Stimulated activated CD8-positive, alpha-beta memory T cell treated with anti-CD3 and anti-CD28 coated beads, Interleukin-15, amount 100 ng/mL, for 4 hours (primary cell): ENCODE measurements around the gene PGA5.
"Not testable (repeated sequence)": the region's sequence is repeated elsewhere in the genome, so short reads cannot be mapped to it uniquely, and the experiment has no call there.

Experiments used
- DNase-seq, 2 donors: peaks; one replicate each; pipeline ENCODE4 v3.0.0-alpha.2; 2020; ENCODE audit warnings: low read depth in 2 of 2

Gene PGA5

DNA sequence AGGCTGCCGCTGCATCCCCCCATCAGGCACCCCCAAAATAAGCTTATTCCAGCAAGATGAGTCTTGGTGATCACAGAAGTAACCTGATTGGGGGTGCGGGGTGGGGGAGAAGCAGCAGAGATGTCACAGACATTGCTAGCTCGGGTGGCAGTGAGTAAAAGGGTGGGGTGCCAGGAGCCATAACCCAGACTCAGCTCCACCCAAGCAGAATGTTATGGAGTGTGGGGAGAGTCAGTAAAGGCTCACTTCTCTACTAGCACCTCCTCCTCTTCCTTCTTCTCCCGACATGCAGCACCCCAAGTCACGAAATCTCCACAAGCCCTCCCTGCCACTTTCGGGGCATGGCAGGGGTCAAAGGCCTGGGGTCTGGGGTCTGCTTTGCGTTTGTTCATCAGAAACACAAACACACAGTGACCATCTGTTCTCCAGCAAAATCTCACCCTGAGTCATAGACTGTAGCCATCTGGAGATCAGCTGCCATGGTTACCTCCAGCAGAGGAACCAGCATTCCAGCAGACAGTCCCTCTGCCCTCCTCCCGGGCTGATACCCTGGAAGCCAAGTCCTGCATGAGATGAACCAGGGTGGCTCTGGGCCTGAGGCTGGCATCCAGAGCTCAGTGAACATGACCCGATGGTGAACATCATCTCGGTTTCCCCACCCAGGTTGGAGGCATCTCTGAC is 14.4 kb upstream of the PGA5 start:
- not testable (repeated sequence) for DNase-seq

DNA sequence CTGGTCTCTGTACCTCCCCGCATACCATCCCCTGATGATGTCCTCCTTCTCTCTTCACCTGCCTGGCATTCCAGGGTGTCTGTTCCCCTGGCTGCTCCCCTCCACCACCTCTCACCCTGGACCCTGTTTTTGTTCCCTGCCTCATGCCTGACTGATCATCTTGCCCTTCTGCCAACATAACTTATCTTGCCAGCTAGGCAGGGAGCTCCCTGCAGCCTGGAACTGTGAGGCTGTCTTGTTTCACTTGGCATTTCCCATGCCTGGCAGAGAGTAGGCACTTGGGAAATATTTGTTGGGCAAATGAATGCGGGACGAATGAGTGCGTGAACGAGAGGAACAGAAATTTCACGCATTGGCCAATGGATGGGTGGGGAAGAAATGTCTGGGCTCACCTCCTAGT is 11.5 kb upstream of the PGA5 start:
- DNase-seq = not testable (repeated sequence)

DNA sequence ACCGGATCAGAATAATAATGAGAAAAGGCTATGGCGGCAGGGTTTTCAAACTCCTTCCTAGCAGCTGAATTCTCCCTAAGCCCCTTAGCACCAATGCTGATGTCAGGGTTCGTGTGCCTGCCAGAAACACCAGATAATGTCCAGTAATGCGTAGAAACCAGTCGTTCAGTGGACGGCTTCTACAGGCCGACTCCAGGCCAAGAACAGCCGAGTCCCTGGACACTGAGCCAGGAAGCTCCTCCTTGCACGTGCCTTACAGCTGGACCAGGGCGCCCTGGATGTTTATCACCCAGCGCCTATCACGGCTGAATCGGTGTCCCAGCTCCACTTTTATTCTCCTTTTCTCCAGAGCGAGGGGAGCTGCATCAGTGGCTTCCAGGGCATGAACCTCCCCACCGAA is 9.9 kb upstream of the PGA5 start:
- DNase-seq = not testable (repeated sequence)

DNA sequence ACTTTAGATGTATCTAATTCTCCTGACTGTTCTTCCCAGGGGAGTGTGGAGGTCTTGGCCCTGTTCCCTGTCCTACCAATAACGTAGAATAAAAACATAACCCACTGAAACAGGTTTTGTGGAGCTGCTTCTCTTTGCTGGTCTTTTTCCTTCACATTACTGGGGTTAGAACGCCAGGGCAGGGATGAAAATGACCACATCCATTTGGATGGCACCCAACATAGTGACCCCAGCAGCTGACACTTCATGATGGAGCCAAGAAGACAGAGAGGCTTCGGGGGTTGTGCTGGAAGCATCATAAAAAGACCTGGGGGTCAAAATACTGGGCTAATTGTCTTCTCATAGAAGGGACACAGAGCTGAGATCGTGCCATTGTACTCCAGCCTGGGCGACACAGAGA is 9.4 kb upstream of the PGA5 start:
- not testable (repeated sequence) for DNase-seq

DNA sequence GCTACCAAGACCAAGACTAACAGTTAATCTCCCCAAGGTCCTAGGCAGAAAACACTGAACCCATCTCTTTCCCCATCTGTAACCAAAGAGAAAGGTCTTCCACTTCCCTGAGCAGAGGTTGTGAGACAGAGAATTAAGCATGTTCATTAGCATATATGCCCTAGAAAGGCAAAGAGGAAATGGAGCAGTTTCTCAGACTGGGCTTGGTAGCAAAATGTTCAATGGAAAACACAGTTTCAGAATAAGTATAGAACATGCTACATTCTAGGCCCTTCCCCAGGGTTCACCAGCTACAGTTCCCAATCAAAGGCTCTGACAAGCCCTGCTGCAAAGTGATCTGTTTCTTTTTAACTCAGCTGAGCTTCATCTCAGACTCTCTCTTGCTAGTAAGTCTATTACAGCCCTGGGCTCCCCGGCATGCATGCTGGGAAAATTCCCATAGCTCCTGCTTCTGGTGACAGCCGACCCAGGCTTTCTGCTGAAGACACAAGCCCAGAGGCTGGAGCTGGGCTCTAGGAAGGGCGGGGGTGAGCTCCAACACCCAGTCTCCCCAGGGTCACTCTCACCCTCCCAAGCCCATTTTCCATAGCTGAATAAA is 8.3 kb upstream of the PGA5 start:
- DNase-seq = not testable (repeated sequence)

DNA sequence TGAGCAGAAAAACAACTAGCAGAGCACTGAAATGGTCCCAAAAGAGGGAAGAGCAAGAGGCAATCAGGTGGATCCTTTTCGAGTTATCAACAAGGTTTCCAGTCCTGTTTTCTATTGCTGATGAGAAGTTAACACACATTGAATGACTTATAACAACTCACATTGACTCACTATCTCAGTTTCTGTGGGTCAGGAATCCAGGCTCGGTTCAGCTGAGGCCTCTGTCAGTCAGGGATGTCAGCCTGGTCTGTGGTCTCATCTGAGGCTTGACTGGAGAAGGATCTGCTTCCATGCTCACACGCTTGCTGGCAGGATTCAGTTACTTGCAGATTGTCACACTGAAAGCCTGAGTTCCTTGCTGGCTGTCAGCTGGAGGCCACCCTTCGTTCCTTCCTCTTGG is 3.8 kb upstream of the PGA5 start:
- DNase-seq = not testable (repeated sequence)

DNA sequence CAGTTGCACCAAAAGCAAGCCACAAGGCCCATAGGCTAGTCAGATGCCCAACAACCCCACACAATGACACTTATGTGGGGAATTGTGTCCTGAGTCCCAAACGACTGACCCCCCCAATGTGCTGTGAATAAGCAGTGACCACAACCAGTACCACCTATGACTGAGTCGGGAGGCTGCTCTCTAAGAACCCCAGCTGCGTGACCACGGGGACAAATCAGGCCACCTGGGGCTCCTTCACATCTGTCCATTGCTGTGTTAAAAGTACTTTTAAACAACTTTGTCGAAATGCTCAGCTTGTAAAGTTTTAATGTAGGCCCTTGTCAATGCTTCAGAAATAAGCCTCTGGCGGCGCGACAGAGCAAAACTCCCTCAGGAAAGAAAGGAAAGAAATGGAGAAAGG is 687 bp upstream of the PGA5 start:
- not testable (repeated sequence) for DNase-seq

DNA sequence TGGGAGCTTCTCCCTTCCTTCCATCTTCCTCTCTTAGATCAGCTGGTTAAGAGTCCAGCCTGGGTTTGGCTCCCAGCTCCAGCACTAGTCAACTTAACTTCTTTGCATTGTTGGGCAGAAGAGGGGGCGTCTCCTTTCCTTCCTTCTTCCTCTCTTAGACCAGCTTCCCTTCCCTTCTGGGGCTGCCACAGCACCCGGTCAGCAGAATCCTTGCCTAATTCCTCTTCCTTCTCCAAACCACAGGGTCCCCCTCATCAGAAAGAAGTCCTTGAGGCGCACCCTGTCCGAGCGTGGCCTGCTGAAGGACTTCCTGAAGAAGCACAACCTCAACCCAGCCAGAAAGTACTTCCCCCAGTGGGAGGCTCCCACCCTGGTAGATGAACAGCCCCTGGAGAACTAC is 551 bp downstream of the PGA5 start:
- not testable (repeated sequence) for DNase-seq

DNA sequence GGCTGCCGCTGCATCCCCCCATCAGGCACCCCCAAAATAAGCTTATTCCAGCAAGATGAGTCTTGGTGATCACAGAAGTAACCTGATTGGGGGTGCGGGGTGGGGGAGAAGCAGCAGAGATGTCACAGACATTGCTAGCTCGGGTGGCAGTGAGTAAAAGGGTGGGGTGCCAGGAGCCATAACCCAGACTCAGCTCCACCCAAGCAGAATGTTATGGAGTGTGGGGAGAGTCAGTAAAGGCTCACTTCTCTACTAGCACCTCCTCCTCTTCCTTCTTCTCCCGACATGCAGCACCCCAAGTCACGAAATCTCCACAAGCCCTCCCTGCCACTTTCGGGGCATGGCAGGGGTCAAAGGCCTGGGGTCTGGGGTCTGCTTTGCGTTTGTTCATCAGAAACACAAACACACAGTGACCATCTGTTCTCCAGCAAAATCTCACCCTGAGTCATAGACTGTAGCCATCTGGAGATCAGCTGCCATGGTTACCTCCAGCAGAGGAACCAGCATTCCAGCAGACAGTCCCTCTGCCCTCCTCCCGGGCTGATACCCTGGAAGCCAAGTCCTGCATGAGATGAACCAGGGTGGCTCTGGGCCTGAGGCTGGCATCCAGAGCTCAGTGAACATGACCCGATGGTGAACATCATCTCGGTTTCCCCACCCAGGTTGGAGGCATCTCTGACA is 4.4 kb downstream of the PGA5 start:
- not testable (repeated sequence) for DNase-seq

DNA sequence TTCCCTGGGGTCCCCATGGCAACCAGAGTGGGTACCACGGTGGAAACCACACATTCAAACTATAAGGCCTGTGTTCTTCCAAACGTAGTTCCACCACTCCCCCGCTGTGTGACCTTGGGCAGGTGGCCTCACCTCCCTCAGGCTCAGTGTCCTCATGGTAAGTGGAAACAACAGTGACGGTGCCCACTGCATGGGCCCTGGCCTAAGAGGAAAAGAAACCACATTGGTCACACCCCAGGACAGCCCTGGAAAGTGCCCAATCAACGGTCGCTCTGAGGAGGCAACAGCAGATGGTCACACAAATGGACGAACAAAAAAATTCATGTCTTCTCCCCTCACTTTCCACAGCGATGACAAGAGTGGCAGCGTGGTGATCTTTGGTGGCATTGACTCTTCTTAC is 7.1 kb downstream of the PGA5 start:
- DNase-seq = not testable (repeated sequence)

DNA sequence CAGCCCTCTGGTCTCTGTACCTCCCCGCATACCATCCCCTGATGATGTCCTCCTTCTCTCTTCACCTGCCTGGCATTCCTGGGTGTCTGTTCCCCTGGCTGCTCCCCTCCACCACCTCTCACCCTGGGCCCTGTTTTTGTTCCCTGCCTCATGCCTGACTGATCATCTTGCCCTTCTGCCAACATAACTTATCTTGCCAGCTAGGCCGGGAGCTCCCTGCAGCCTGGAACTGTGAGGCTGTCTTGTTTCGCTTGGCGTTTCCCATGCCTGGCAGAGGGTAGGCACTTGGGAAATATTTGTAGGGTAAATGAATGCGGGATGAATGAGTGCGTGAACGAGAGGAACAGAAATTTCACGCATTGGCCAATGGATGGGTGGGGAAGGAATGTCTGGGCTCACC is 8.2 kb downstream of the PGA5 start:
- not testable (repeated sequence) for DNase-seq

DNA sequence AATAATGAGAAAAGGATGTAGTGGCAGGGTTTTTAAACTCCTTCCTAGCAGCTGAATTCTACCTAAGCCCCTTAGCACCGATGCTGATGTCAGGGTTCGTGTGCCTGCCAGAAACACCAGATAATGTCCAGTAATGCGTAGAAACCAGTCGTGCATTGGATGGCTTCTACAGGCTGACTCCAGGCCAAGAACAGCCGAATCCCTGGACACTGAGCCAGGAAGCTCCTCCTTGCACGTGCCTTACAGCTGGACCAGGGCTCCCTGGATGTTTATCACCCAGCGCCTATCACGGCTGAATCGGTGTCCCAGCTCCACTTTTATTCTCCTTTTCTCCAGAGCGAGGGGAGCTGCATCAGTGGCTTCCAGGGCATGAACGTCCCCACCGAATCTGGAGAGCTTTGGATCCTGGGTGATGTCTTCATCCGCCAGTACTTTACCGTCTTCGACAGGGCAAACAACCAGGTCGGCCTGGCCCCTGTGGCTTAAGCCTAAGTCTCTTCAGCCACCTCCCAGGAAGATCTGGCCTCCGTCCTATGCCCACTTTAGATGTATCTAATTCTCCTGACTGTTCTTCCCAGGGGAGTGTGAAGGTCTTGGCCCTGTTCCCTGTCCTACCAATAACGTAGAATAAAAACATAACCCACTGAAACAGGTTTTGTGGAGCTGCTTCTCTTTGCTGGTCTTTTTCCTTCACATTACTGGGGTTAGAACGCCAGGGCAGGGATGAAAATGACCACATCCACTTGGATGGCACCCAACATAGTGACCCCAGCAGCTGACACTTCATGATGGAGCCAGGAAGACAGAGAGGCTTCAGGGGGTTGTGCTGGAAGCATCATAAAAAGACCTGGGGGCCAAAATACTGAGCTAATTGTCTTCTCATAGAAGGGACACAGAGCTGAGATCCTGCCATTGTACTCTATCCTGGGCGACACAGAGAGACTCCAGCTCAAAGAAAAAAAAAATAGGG is 10.1 kb downstream of the PGA5 start:
- not testable (repeated sequence) for DNase-seq

DNA sequence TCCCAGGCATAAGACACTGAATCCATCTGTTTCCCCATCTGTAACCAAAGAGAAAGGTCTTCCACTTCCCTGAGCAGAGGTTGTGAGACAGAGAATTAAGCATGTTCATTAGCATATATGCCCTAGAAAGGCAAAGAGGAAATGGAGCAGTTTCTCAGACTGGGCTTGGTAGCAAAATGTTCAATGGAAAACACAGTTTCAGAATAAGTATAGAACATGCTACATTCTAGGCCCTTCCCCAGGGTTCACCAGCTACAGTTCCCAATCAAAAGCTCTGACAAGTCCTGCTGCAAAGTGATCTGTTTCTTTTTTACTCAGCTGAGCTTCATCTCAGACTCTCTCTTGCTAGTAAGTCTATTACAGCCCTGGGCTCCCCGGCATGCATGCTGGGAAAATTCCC is 11.4 kb downstream of the PGA5 start:
- not testable (repeated sequence) for DNase-seq

DNA sequence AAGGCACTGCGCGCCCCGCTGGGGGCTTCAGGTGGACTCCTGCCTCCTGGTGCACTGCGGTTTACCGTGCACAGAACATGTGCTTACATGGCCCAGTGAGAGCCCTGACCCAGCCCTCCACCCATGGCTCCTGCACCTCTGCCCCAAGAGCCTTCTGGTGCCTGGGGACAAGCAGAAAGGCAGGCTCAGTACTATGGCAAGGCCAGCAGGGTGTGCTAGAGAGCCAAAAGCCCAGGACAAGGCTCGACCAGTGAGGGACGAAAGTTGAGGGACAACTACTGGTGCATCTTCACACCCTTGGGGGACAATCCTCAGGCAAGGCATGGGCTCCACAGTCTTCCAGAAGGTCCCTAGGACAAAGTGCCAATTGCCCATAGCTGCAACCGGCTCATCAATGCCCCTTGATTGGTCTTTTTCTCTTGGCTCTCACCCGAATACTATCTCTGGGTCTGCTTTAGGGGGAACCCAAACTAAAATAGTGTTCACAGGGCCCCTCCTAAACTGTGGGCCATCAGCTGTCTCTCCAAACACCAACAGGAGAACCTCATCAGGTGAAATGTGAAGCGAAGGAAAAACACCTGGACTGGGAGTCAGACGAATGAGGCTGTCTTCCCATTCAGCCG is 13.5 kb downstream of the PGA5 start:
- peak; percentile 13 to 21 for DNase-seq

DNA sequence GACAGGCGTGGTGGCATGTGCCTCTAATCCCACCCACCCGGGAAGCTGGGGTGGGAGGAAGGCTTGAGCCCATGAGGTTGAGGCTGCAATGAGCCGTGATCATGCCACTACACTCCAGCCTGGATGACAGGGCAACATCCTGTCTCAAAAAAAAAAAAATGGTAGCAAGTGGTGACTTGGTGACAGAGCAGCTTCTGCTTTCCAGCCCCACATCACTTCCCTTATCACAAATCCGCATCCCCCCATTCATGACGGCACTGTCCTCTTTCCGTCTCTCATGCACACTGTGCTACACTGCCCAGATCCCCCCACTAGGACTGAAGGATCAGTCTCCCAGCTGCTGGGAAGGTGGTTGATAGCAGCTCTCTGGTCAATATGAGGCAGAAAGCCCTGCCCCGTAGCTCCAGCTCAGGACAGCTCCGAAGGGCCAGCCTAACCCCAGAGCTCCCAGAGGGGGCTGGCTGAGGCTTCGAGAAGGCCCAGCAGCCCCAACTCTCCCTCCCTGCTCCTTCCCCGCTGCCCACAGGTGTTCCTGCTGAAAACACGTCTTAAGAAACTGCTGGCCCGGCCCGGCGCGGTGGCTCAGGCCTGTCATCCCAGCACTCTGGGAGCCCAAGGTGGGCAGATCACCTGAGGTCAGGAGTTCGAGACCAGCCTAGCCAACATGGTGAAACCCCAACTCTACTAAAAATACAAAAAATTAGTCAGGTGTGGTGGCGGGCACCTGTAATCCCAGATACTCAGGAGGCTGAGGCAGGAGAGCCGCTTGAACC is 15.9 kb downstream of the PGA5 start:
- no peak for DNase-seq

DNA sequence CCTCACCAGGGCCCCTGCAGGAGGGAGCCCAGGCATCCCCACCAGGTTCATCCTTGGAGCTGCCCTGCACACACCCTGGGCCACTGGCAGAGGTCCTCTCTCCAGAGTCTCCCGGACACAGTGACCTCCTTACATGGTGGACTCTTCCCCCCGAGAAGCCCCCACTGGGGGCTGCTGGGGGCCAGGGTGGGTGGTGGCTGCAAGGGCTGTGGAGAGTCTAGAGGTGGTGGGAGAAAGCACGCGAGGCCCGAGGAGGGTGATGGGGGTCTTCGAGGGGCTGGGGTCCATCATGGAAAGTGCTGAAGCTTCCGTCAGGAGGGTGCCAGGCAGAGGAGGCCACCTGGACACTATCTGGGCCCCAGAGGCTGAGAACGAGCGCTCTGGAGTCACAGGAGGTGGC is 17.6 kb downstream of the PGA5 start:
- DNase-seq = no peak

DNA sequence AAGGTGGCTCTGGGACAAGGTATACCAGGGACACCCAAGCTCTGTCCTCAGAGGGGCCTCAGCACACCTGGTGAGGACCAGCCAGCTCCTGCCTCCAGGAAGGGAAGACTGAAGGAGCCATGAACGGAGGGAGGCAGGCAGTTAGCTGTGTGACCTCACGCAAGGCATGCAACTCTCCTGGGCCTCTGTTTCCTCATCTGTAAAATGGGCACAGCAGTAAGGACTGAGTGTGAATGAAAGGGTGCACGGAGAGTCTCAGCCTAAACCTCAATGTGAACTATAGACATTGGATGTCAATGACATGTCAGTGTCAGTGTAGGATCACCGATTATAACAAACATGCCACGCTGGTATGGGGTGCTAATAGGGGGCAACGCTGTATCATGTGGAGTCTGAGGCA is 18.4 kb downstream of the PGA5 start:
- DNase-seq = no peak

DNA sequence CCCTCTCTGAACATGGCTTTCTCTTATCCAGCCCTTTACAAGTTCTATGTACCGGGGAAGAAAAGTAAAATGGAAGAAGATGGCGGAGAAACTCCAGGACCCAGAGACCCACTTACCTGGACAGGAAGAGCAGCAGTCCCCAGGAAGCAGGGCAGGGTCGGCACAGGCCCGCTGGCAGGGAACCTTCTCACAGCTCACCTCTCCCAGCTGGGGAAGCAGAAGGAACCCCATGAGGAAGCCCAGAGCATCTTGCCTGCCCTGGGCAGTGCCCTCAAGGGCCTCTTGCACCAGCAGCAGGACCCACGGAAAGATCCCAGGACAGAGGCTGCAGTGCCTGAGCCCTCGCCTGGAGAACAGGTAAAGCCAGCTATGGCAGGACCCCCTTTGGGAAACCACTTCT is 23.4 kb downstream of the PGA5 start:
- no peak for DNase-seq

DNA sequence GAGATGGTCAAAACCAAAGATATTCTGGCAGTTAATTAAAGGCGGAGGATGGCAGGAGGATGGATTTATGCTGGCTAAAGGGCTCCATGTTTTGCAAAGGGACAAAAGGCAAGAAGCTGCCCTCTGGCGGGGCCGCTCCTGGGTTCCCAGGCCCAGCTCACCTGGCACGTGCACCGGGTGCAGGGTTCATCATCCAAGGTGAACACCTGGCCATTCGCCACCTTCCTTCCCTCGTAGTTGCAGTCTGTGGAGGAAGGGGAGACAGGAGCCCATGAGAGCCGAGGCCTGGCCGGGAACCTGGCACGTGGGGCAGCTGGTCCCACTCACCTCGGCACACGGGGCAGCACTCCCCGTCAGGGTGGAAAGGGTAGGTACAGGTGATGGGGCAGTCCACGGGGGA is 23.8 kb downstream of the PGA5 start:
- DNase-seq = no peak

DNA sequence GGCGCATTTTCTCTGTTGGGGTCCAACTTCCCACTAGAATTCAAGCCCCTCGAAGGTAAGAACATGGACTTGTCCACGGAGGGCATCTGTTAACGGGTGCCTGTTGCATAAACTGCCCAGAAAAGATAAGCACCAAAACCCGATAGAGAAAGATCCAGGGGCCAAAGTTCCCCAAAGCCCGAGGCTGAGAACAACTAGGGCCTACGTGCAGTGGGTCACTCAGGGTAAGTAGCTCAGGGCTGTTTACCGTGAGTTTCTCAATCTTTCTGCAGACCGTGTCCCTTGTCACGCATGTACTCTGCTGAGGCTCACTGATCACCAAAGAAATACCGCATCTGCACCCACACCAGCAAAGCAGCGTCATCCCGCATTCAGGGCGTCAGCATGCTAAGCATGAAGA is 24.4 kb downstream of the PGA5 start:
- DNase-seq = no peak

DNA sequence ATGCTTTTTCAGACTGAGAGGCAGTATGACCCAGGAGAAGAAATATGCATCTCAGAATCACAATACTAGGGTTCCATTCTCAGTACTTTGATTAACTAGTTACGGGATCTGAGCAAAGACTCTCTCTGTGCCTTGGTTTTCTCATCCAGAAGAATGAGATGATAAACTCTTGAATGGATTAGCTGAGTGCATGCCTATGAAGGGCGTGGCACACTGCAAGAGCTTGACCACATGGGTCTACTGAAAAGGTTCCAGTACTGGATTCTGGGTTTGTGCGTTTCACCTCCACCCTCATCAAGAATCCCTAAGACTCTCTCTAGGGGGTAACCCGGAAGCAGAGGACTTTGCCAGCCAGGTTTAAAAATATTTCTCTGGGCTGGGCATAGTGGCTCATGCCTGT is 25.6 kb downstream of the PGA5 start:
- no peak for DNase-seq
